NOMO-1 treated with DMSO at 0.1 percent for 48 hours (cell line): ENCODE results near the gene BPIFA3.
"Not testable (repeated sequence)": the region's sequence is repeated elsewhere in the genome, so short reads cannot be mapped to it uniquely, and the experiment has no call there.

Experiments used
- DNase-seq: peaks from one replicate; lab custom pipeline; 2025; ENCODE audit not compliant: unreplicated experiment; lab: John Stamatoyannopoulos, UW

BPIFA3 gene

GRCh38 chr20:33217052-33217451 lies at the start of gene BPIFA3:
BPIFA3 (plus strand) TSS chr20:33217352; CDS start chr20:33217537, 185 bp downstream.
- DNase-seq: no peak

GRCh38 chr20:33167859-33168258 lies 49.3 kb upstream of the BPIFA3 start, which contains the start of gene BPIFA2:
BPIFA2 (plus strand) TSS chr20:33168159; CDS start chr20:33169146, 987 bp downstream.
- DNase-seq: no peak

GRCh38 chr20:33169176-33169794 lies 47.9 kb upstream of the BPIFA3 start:
- no peak for DNase-seq

GRCh38 chr20:33172781-33173180 lies 44.4 kb upstream of the BPIFA3 start:
- no peak for DNase-seq

- no peak for DNase-seq
Observed at GRCh38 chr20:33175123-33175522, 42.0 kb upstream of the BPIFA3 start.

GRCh38 chr20:33176101-33176500 lies 41.1 kb upstream of the BPIFA3 start:
- DNase-seq: no peak

GRCh38 chr20:33177866-33178265 lies 39.3 kb upstream of the BPIFA3 start:
- no peak for DNase-seq

- DNase-seq: no peak
Observed at GRCh38 chr20:33178726-33179125, 38.4 kb upstream of the BPIFA3 start.

GRCh38 chr20:33180169-33180568 lies 37.0 kb upstream of the BPIFA3 start:
- no peak for DNase-seq

- no peak for DNase-seq
Observed at GRCh38 chr20:33181482-33182093, 35.6 kb upstream of the BPIFA3 start.

- no peak for DNase-seq
Observed at GRCh38 chr20:33183312-33183711, 33.8 kb upstream of the BPIFA3 start.

- DNase-seq: not testable (repeated sequence)
Observed at GRCh38 chr20:33185031-33185590, 32.0 kb upstream of the BPIFA3 start.

GRCh38 chr20:33187491-33187890 lies 29.7 kb upstream of the BPIFA3 start:
- DNase-seq: no peak

GRCh38 chr20:33188421-33188820 lies 28.7 kb upstream of the BPIFA3 start:
- no peak for DNase-seq

GRCh38 chr20:33191484-33191883 lies 25.7 kb upstream of the BPIFA3 start:
- no peak for DNase-seq

GRCh38 chr20:33191955-33192354 lies 25.2 kb upstream of the BPIFA3 start:
- no peak for DNase-seq

GRCh38 chr20:33192912-33193501 lies 24.1 kb upstream of the BPIFA3 start:
- no peak for DNase-seq

GRCh38 chr20:33199026-33199425 lies 18.1 kb upstream of the BPIFA3 start:
- no peak for DNase-seq

- no peak for DNase-seq
Observed at GRCh38 chr20:33202451-33202850, 14.7 kb upstream of the BPIFA3 start.

GRCh38 chr20:33203444-33203843 lies 13.7 kb upstream of the BPIFA3 start:
- DNase-seq: no peak

- DNase-seq: peak; percentile 26
Observed at GRCh38 chr20:33209789-33210188, 7.4 kb upstream of the BPIFA3 start.

- DNase-seq: no peak
Observed at GRCh38 chr20:33210371-33210770, 6.8 kb upstream of the BPIFA3 start.
